ENCODE results near the gene SIL1. TPM values are rescaled to one million over a fixed set of nuclear protein-coding genes. Genes with fewer than 3 reads are reported as not detected.

SIL1 gene
- total and polyA plus RNA-seq, 2 experiments from 2014 or later: 78.8 to 89.8 TPM

- Histone ChIP-seq H3K4me3 (no peak overlapping the region), H3K9me2 (ENCODE audit: insufficient read depth) (no peaks in the 10 kb centered on the region), H4K20me1 (ENCODE audit: insufficient read depth) (peaks cover 3% of the 10 kb centered on the region; the same call in 1 of the 2 replicates), H3K4me1 (ENCODE audit: insufficient read depth) (peaks cover 38% of the 10 kb centered on the region), H2AFZ (no peak overlapping the region), H3K9me3 (ENCODE audit: low read depth) (no peaks in the 10 kb centered on the region), H3K27me3 (replicated peaks; ENCODE audit: insufficient read depth) (no peaks in the 10 kb centered on the region), H3K79me2 (ENCODE audit: insufficient read depth) (peaks cover 95% of the 10 kb centered on the region), H3K9ac (no peak overlapping the region), H3K4me2 (ENCODE audit: unreplicated experiment) (no peak overlapping the region), H3K27ac (no peak overlapping the region), H3F3A (ENCODE audit: insufficient read depth) (peaks cover 18% of the 10 kb centered on the region), H3K36me3 (ENCODE audit: low read depth) (no peaks in the 10 kb centered on the region)
- TF ChIP-seq EZH2 (IDR thresholded peaks at IDR 0.05; ENCODE audit: insufficient read depth, poor library complexity, severe bottlenecking) (no peak), EZH2phosphoT487 (IDR thresholded peaks at IDR 0.05; ENCODE audit: insufficient read depth, low read depth) (no peak)
- WGBS, 2 experiments (ENCODE audit: low coverage in 1 of 2, low lambda C conversion rate in 2 of 2, missing lambda C conversion rate in 2 of 2): 47 to 56% methylated on average over 4 of the region's 4 CpGs
- peak; percentile 30 for DNase-seq
- in situ Hi-C loops (cut with MboI): no loop called here
Measured at GRCh38 chr5:139137697-139138096, 60.5 kb downstream of the SIL1 start.

- Histone ChIP-seq H3K9ac (no peak overlapping the region), H3K27ac (no peak overlapping the region), H3K9me3 (ENCODE audit: low read depth) (no peaks in the 10 kb centered on the region), H3F3A (ENCODE audit: insufficient read depth) (peaks cover 5% of the 10 kb centered on the region; the same call in 1 of the 2 replicates), H3K4me1 (ENCODE audit: insufficient read depth) (peaks cover 31% of the 10 kb centered on the region), H3K27me3 (replicated peaks; ENCODE audit: insufficient read depth) (no peaks in the 10 kb centered on the region), H3K36me3 (ENCODE audit: low read depth) (no peaks in the 10 kb centered on the region), H4K20me1 (ENCODE audit: insufficient read depth) (peaks cover 3% of the 10 kb centered on the region; the same call in 1 of the 2 replicates), H3K9me2 (ENCODE audit: insufficient read depth) (no peaks in the 10 kb centered on the region), H2AFZ (no peak overlapping the region), H3K79me2 (ENCODE audit: insufficient read depth) (peaks cover 81% of the 10 kb centered on the region), H3K4me2 (ENCODE audit: unreplicated experiment) (no peak overlapping the region), H3K4me3 (no peak overlapping the region)
- 79 to 87% methylated on average over 4 of the region's 4 CpGs for WGBS, 2 experiments (ENCODE audit: low coverage in 1 of 2, low lambda C conversion rate in 2 of 2, missing lambda C conversion rate in 2 of 2)
- no peak for TF ChIP-seq EZH2 (IDR thresholded peaks at IDR 0.05; ENCODE audit: insufficient read depth, poor library complexity, severe bottlenecking)
- DNase-seq: no peak
- in situ Hi-C loops (cut with MboI): no loop called here
Measured at GRCh38 chr5:139134906-139135305, 63.3 kb downstream of the SIL1 start.

GRCh38 chr5:139133282-139133681, 64.9 kb downstream of the SIL1 start:
- no peak overlapping the region for H3K4me2 ChIP-seq (ENCODE audit: unreplicated experiment)
- in situ Hi-C loops (cut with MboI): no loop called here
- WGBS, 2 experiments (ENCODE audit: low coverage in 1 of 2, low lambda C conversion rate in 2 of 2, missing lambda C conversion rate in 2 of 2): 56 to 61% methylated on average over 2 of the region's 2 CpGs
- H3K4me1 ChIP-seq (ENCODE audit: insufficient read depth): peaks cover 20% of the 10 kb centered on the region
- H3F3A ChIP-seq (ENCODE audit: insufficient read depth): peaks cover 2% of the 10 kb centered on the region; the same call in 1 of the 2 replicates
- H3K9me2 ChIP-seq (ENCODE audit: insufficient read depth): no peaks in the 10 kb centered on the region
- H3K4me3 ChIP-seq: no peak overlapping the region
- H3K27ac ChIP-seq: no peak overlapping the region
- H2AFZ ChIP-seq: no peak overlapping the region
- DNase-seq: no peak
- TF ChIP-seq EZH2 (IDR thresholded peaks at IDR 0.05; ENCODE audit: insufficient read depth, poor library complexity, severe bottlenecking) (no peak), EZH2phosphoT487 (IDR thresholded peaks at IDR 0.05; ENCODE audit: insufficient read depth, low read depth) (no peak)
- H3K27me3 ChIP-seq (replicated peaks; ENCODE audit: insufficient read depth): no peaks in the 10 kb centered on the region
- H3K9ac ChIP-seq: no peak overlapping the region
- H4K20me1 ChIP-seq (ENCODE audit: insufficient read depth): peaks cover under 1% of the 10 kb centered on the region; the same call in 1 of the 2 replicates
- no peaks in the 10 kb centered on the region for H3K36me3 ChIP-seq (ENCODE audit: low read depth)
- no peaks in the 10 kb centered on the region for H3K9me3 ChIP-seq (ENCODE audit: low read depth)
- peaks cover 71% of the 10 kb centered on the region for H3K79me2 ChIP-seq (ENCODE audit: insufficient read depth)

- Histone ChIP-seq H3K27ac (no peak overlapping the region), H3K4me1 (ENCODE audit: insufficient read depth) (peaks cover 14% of the 10 kb centered on the region), H4K20me1 (ENCODE audit: insufficient read depth) (no peaks in the 10 kb centered on the region), H3K79me2 (ENCODE audit: insufficient read depth) (peaks cover 66% of the 10 kb centered on the region), H3K27me3 (replicated peaks; ENCODE audit: insufficient read depth) (no peaks in the 10 kb centered on the region), H3F3A (ENCODE audit: insufficient read depth) (no peaks in the 10 kb centered on the region), H3K9me3 (ENCODE audit: low read depth) (no peaks in the 10 kb centered on the region), H3K9me2 (ENCODE audit: insufficient read depth) (no peaks in the 10 kb centered on the region), H3K4me3 (no peak overlapping the region), H3K36me3 (ENCODE audit: low read depth) (no peaks in the 10 kb centered on the region), H3K4me2 (ENCODE audit: unreplicated experiment) (no peak overlapping the region), H3K9ac (no peak overlapping the region), H2AFZ (no peak overlapping the region)
- no peak for TF ChIP-seq EZH2 (IDR thresholded peaks at IDR 0.05; ENCODE audit: insufficient read depth, poor library complexity, severe bottlenecking)
- TF ChIP-seq EZH2phosphoT487 (IDR thresholded peaks at IDR 0.05; ENCODE audit: insufficient read depth, low read depth): no peak
- no peak for DNase-seq
- in situ Hi-C loops (cut with MboI): no loop called here
- WGBS, 2 experiments (ENCODE audit: low coverage in 1 of 2, low lambda C conversion rate in 2 of 2, missing lambda C conversion rate in 2 of 2): 95 to 98% methylated on average over 3 of the region's 3 CpGs
Measured at GRCh38 chr5:139132515-139132914, 65.7 kb downstream of the SIL1 start.
